Fibroblast of lung (primary cell): ENCODE measurements around the gene NHSL2.

ENCODE experiments used
- EZH2 ChIP-seq: IDR thresholded peaks from 2 replicates; pipeline ENCODE4 v1.5.1; 2012; ENCODE audit warnings: low read length, control low read depth, mild to moderate bottlenecking; ENCODE audit errors: missing control alignments
- TF ChIP-seq, protein P1 (sequence below), 2 donors: IDR thresholded peaks in 1 of 2; conservative IDR thresholded peaks in 1 of 2; 1 replicate in 1 of 2; 2 replicates in 1 of 2; pipeline ENCODE4 v1.5.1; 2011 to 2012; ENCODE audit warnings: low read length in 2 of 2, control low read depth in 1 of 2, inconsistent platforms in 1 of 2, low read depth in 1 of 2, mild to moderate bottlenecking in 1 of 2

- TF ChIP-seq, protein P1, sequence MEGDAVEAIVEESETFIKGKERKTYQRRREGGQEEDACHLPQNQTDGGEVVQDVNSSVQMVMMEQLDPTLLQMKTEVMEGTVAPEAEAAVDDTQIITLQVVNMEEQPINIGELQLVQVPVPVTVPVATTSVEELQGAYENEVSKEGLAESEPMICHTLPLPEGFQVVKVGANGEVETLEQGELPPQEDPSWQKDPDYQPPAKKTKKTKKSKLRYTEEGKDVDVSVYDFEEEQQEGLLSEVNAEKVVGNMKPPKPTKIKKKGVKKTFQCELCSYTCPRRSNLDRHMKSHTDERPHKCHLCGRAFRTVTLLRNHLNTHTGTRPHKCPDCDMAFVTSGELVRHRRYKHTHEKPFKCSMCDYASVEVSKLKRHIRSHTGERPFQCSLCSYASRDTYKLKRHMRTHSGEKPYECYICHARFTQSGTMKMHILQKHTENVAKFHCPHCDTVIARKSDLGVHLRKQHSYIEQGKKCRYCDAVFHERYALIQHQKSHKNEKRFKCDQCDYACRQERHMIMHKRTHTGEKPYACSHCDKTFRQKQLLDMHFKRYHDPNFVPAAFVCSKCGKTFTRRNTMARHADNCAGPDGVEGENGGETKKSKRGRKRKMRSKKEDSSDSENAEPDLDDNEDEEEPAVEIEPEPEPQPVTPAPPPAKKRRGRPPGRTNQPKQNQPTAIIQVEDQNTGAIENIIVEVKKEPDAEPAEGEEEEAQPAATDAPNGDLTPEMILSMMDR (conservative IDR thresholded peaks at IDR 0.05 in 1 of 2, IDR thresholded peaks at IDR 0.05 in 1 of 2; ENCODE audit: low read depth in 1 of 2, low read length in 2 of 2): no peak
- no peak for TF ChIP-seq EZH2
These were observed 27.7 kb downstream of the NHSL2 start for GRCh38 chrX:71938371-71938770.
